ENCODE results near the gene AGBL3. TPM values are rescaled to one million over a fixed set of nuclear protein-coding genes. Genes with fewer than 3 reads are reported as not detected.

The AGBL3 gene
- total and polyA plus RNA-seq, 9 of the 15 experiments (the other 6 are each of a cell fraction or from before 2014, with no cell fraction given) = 0.54 to 2.9 (median 1.7) TPM

- TF ChIP-seq REST (IDR thresholded peaks at IDR 0.05; ENCODE audit: borderline replicate concordance) (0 out of 2 replicates have a peak, but pooled peaks have one; percentile 14), REST (CRISPR knock-in tag; IDR thresholded peaks at IDR 0.05; ENCODE audit: low read depth) (no peak), NFYB (IDR thresholded peaks at IDR 0.05; ENCODE audit: extremely low read depth, insufficient read length) (no peak), ZBTB2 (IDR thresholded peaks at IDR 0.05) (no peak), CHD2 (IDR thresholded peaks at IDR 0.05; ENCODE audit: low read depth, low read length) (no peak), ZC3H8 (IDR thresholded peaks at IDR 0.05) (no peak), ZNF589 (CRISPR knock-in tag; IDR thresholded peaks at IDR 0.05; ENCODE audit: low read depth) (peak; percentile 74; the same call in 1 of the 2 replicates), ZNF347 (CRISPR knock-in tag; IDR thresholded peaks at IDR 0.05; ENCODE audit: low read depth) (no peak), E2F5 (CRISPR knock-in tag; IDR thresholded peaks at IDR 0.05) (no peak), ETS1 (conservative IDR thresholded peaks at IDR 0.05; ENCODE audit: control insufficient read depth, low read depth, low read length) (no peak), C11orf30 (IDR thresholded peaks at IDR 0.05; ENCODE audit: low read depth) (no peak), ZKSCAN1 (IDR thresholded peaks at IDR 0.05; ENCODE audit: low read depth, low read length) (no peak), ZNF445 (CRISPR knock-in tag; IDR thresholded peaks at IDR 0.05; ENCODE audit: low read depth) (no peak), PRPF4 (IDR thresholded peaks at IDR 0.05; ENCODE audit: insufficient read depth, low read depth, low read length, poor library complexity, severe bottlenecking) (no peak), NR4A1 (CRISPR knock-in tag; IDR thresholded peaks at IDR 0.05) (no peak), NR4A1 (tag; IDR thresholded peaks at IDR 0.05) (no peak), JUND (IDR thresholded peaks at IDR 0.05; ENCODE audit: borderline replicate concordance, low read depth, low read length) (no peak), JUND (tag; IDR thresholded peaks at IDR 0.05; ENCODE audit: borderline replicate concordance, low read depth, low read length) (no peak)
Observed at GRCh38 chr7:135147341-135147898, 161.1 kb downstream of the AGBL3 start (continued).
